ENCODE results near the gene ZFAND3.

The ZFAND3 gene

DNA sequence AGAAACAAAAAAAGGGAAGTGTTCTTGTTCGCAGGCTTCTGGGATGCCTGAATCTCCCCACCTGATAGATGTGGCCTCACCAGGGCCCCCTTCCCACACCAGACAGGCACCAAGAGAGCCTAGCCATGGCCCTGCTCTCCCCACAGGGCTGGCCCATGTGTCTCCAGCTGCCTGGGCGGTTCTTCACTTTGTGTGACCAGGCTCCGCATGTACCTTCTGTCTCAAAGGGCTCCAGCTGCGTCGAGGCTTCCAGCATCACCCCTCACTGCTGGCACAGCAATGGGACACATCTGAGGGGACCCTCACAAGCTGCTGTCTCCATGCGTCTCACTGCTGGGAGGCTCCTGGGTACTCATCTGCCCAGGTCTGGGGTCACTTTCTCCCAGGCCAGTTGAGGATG, 362.9 kb downstream of the ZFAND3 start:
- H2AFZ ChIP-seq (ENCODE audit: low read length): no peak overlapping the region
- no peak overlapping the region for H3K4me3 ChIP-seq (ENCODE audit: low read depth, low read length, poor library complexity, severe bottlenecking)
- no peak overlapping the region for H3K27ac ChIP-seq (ENCODE audit: low read depth, low read length, poor library complexity, severe bottlenecking)
- no peaks in the 10 kb centered on the region for H3K4me1 ChIP-seq (ENCODE audit: insufficient read depth, low read length, severe bottlenecking)
- no peak for TF ChIP-seq CTCF (IDR thresholded peaks at IDR 0.05; ENCODE audit: low read length)
- TF ChIP-seq EZH2 (IDR thresholded peaks at IDR 0.05; ENCODE audit: borderline replicate concordance, low read length): no peak
- no peaks in the 10 kb centered on the region for H3F3A ChIP-seq (ENCODE audit: insufficient read depth, low read length)
- H4K20me1 ChIP-seq (ENCODE audit: insufficient read depth, low read length): no peaks in the 10 kb centered on the region
- no peak overlapping the region for H3K4me2 ChIP-seq (ENCODE audit: low read length)
- H3K36me3 ChIP-seq (ENCODE audit: insufficient read depth, low read length): no peaks in the 10 kb centered on the region
- 0 out of 2 replicates have a peak, but pooled peaks cover 4% of the 10 kb centered on the region for H3K27me3 ChIP-seq (ENCODE audit: insufficient read depth, low read length)
- no peak overlapping the region for H3K9ac ChIP-seq (ENCODE audit: low read length)
- H3K79me2 ChIP-seq (ENCODE audit: insufficient read depth, low read length): no peaks in the 10 kb centered on the region
- H3K9me3 ChIP-seq (ENCODE audit: low read length): no peaks in the 10 kb centered on the region
- H3K9me2 ChIP-seq (ENCODE audit: low read depth, low read length): no peaks in the 10 kb centered on the region

GRCh38 chr6:38183856-38184584, 364.5 kb downstream of the ZFAND3 start:
- no peaks in the 10 kb centered on the region for H3K36me3 ChIP-seq (ENCODE audit: insufficient read depth, low read length)
- no peak overlapping the region for H3K27ac ChIP-seq (ENCODE audit: low read depth, low read length, poor library complexity, severe bottlenecking)
- no peak overlapping the region for H2AFZ ChIP-seq (ENCODE audit: low read length)
- no peaks in the 10 kb centered on the region for H3K9me3 ChIP-seq (ENCODE audit: low read length)
- H3K4me2 ChIP-seq (ENCODE audit: low read length): no peak overlapping the region
- H3K4me1 ChIP-seq (ENCODE audit: insufficient read depth, low read length, severe bottlenecking): no peaks in the 10 kb centered on the region
- no peaks in the 10 kb centered on the region for H4K20me1 ChIP-seq (ENCODE audit: insufficient read depth, low read length)
- H3F3A ChIP-seq (ENCODE audit: insufficient read depth, low read length): no peaks in the 10 kb centered on the region
- no peak overlapping the region for H3K4me3 ChIP-seq (ENCODE audit: low read depth, low read length, poor library complexity, severe bottlenecking)
- no peak overlapping the region for H3K9ac ChIP-seq (ENCODE audit: low read length)
- H3K9me2 ChIP-seq (ENCODE audit: low read depth, low read length): no peaks in the 10 kb centered on the region
- H3K27me3 ChIP-seq (ENCODE audit: insufficient read depth, low read length): 0 out of 2 replicates have a peak, but pooled peaks cover 4% of the 10 kb centered on the region
- TF ChIP-seq EZH2 (IDR thresholded peaks at IDR 0.05; ENCODE audit: borderline replicate concordance, low read length) (no peak), CTCF (IDR thresholded peaks at IDR 0.05; ENCODE audit: low read length) (no peak)
- no peaks in the 10 kb centered on the region for H3K79me2 ChIP-seq (ENCODE audit: insufficient read depth, low read length)

GRCh38 chr6:38184585-38185080, 365.1 kb downstream of the ZFAND3 start:
- Histone ChIP-seq H4K20me1 (ENCODE audit: insufficient read depth, low read length) (no peaks in the 10 kb centered on the region), H3K27me3 (ENCODE audit: insufficient read depth, low read length) (0 out of 2 replicates have a peak, but pooled peaks cover 4% of the 10 kb centered on the region), H3K4me1 (ENCODE audit: insufficient read depth, low read length, severe bottlenecking) (no peaks in the 10 kb centered on the region), H3F3A (ENCODE audit: insufficient read depth, low read length) (no peaks in the 10 kb centered on the region), H2AFZ (ENCODE audit: low read length) (no peak overlapping the region), H3K4me3 (ENCODE audit: low read depth, low read length, poor library complexity, severe bottlenecking) (no peak overlapping the region), H3K4me2 (ENCODE audit: low read length) (no peak overlapping the region), H3K9me2 (ENCODE audit: low read depth, low read length) (no peaks in the 10 kb centered on the region), H3K27ac (ENCODE audit: low read depth, low read length, poor library complexity, severe bottlenecking) (no peak overlapping the region), H3K9ac (ENCODE audit: low read length) (no peak overlapping the region), H3K9me3 (ENCODE audit: low read length) (no peaks in the 10 kb centered on the region), H3K36me3 (ENCODE audit: insufficient read depth, low read length) (no peaks in the 10 kb centered on the region), H3K79me2 (ENCODE audit: insufficient read depth, low read length) (no peaks in the 10 kb centered on the region)
- TF ChIP-seq EZH2 (IDR thresholded peaks at IDR 0.05; ENCODE audit: borderline replicate concordance, low read length) (no peak), CTCF (IDR thresholded peaks at IDR 0.05; ENCODE audit: low read length) (no peak)

Data from OCI-LY1 (cell line).